GM12875 (cell line): Measurements from ENCODE around the gene RRM1.

Experiments used
- H3K4me3 ChIP-seq: one replicate; pipeline ENCODE4 v1.5.1; 2011; ENCODE audit warnings: low read depth, low read length, control low read depth
- CTCF ChIP-seq: IDR thresholded peaks from 2 replicates; pipeline ENCODE4 v1.5.1; 2011; ENCODE audit warnings: low read depth, mild to moderate bottlenecking, control low read depth, inconsistent platforms, low read length, moderate library complexity, borderline replicate concordance; ENCODE audit not compliant: insufficient read depth

RRM1 gene

GRCh38 chr11:4059424-4059823 lies 35.2 kb upstream of the RRM1 start:
- no peak for TF ChIP-seq CTCF
- H3K4me3 ChIP-seq: no peak overlapping the region

DNA sequence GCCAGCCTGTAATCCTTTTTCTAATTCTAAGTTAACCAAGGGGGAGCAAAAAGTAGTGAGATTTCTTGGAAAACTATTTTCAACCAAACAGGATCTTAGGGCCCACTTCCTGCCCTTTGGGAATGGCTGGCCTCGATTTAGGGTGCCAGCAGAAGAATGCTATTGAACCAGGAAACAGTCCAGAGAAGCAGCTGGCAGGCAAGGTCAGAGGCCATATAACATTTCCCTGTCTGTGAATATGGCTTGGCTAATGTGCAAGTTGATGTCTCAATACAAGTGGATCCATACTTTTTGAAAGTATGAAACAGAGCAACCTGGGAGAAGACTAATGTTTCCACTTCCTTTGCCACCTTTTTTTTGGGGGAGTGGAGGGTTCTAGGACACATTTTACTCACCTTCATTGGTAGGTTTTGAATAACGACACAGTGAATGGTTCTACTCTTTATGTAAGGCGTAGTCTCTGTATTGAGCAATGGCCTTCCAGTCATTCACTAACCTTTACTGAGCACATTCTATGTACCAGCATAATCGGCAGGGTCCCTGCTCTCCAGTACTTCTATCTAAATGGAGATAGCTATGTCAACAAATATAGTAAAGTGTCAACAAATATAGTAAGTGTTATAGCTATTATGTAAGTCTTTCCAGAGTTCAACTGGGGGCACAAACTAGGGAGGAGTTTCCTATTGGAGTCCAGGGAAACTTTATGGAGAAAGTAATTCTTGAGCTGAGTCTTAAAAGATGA lies 34.2 kb upstream of the RRM1 start:
- H3K4me3 ChIP-seq: no peak overlapping the region
- TF ChIP-seq CTCF: no peak

DNA sequence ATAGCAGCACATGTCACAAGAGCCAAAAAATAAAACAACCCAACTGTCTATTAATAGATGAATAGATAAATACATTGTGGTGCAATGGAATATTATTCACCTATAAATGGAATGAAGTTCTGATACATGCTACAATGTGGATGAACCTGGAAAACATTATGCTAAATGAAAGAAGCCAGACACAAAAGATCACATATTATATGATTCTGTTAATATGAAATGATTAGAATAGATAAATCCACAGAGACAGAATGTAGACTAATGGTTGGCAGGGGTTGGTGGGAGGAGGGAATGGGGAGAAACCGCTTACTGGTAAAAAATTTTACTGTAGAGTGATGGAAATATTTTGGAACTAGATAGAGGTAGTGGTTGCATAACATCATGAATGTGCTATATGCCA lies 32.9 kb upstream of the RRM1 start:
- no peak overlapping the region for H3K4me3 ChIP-seq
- no peak for TF ChIP-seq CTCF

DNA sequence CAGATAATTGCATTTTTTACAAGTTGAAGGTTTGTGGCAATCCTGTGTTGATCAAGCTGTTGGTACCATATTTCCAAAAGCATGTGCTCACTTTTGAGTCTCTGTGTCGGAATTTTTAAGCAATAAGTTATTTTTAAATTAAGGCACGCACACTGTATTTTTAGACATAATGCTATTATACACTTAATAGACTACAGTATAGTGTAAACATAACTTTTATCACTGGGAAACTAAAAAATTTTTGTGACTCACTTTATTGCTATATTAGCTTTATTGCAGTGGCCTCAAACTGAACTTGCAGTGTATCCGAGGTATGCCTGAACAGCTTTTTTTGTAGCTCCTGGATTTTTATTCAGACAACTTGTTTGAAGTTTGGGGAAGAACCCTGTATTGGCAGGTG lies 31.3 kb upstream of the RRM1 start:
- no peak for TF ChIP-seq CTCF
- H3K4me3 ChIP-seq: no peak overlapping the region

DNA sequence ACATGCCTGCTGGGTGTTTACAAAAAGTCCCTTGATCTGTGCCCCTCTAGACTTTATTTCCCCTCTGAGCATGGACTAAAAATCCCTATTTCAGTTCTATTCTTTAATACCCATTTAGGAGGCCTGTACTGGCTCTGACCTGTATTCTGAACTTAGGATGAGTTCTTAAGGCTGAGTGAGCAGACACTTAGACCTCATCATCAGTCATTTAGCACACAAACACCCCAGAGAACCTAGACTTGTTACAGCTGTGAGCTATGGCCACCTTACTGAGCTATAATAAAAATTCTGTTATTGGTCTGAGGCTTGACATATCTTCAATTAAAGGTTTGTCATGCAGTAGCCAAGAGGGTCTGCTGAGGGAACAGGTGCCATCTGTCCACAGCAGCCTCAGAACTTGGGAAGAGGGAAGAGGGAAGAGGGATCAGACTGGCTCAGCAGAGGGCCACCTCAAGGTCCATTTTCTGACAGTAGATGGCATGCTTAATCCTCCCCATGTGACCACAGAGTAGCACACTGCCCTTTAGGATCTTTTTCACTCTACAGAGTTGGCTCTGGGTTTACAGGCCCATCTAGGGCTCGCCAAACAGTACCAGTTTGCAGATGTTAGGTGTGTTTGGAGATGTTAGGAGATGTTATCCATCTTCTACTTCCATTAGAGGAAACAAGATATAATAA lies 30.2 kb upstream of the RRM1 start:
- TF ChIP-seq CTCF: no peak
- H3K4me3 ChIP-seq: no peak overlapping the region

DNA sequence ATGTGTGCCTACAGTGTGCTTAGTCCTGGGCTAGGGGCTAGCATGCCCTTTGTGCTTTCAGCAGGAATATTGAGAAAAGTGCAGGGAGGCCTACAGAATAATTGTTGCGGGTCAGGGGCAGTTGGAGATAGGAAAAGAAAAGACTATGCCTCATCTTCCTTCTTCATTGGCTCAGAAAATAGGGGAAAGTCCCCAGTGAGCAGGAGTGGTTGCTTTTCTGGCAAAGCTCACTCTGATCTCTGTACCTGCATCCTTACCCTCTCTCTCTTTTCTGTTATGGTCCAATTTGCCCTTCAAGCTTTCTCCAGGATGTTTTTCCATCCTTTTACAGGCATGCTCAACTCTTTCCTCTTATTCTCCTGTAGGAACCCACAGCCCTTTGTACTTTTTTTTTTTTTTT lies 29.5 kb upstream of the RRM1 start:
- no peak for TF ChIP-seq CTCF

GRCh38 chr11:4065601-4066377 lies 28.8 kb upstream of the RRM1 start:
- TF ChIP-seq CTCF: no peak
- H3K4me3 ChIP-seq: no peak overlapping the region

More for the DNA sequence above, 29.5 kb upstream of the RRM1 start:
- no peak overlapping the region for H3K4me3 ChIP-seq
